ENCODE data around the gene OBSCN. TPM values are rescaled to one million over a fixed set of nuclear protein-coding genes. Genes with fewer than 3 reads are reported as not detected.
A peak's percentile ranks its signal among the peaks of the same experiment; 100 is the strongest.

Gene OBSCN
- total RNA-seq, 2 donors from 2014 or later = 5.3 to 8.0 TPM

- intact Hi-C loops (cut with DNase I, micrococcal nuclease) = no loop called here
- no peak for ATAC-seq
- no peak for DNase-seq
These were observed 166.1 kb downstream of the OBSCN start for GRCh38 chr1:228373681-228374571.

DNA sequence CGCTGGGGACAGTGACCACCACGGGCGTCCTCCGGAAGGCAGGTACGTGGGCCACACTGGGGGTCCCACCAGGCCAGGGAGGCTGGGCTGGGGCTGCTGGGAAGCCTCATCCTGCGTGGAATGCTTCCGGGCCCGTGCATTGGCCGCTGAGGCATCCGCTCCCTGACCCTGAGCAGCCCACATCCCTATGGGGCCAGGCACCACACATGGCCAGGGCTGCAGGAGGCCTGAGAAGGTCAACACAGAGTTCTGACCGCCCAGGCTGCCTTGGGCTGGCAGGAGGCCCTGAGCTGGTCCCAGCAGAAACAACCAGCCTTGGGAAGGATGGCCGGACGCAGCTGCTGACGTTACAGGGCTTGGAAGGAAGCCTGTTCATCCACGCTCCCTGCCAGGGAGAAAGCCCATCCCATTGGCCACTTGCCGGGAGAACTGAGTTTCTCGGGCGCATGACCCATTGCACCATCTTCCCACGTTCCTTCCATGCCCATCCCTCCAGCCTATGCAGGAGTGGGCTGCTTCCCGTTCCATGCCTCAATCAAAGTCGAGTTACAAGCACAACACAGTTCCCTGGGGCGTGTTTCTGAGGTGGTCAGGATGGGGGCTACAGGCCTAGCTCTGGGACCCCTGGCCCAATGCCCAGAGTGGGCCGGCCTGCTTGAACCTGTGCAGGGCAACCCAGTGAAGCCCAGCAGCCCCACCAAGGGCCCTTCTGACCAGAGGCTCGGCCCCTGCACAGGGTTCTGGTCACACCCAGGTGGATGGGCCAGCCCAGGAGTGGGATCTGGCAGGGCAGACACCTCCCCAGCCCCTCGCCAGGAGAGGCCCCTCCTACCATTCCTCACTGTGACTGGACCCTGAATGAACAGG lies 167.1 kb downstream of the OBSCN start:
- intact Hi-C loops (cut with DNase I, micrococcal nuclease) = no loop called here
- DNase-seq = peak; percentile 56 to 68
- no peak for ATAC-seq

- ATAC-seq = no peak
- no peak for DNase-seq
- intact Hi-C loops (cut with DNase I, micrococcal nuclease) = no loop called here
These were observed 167.9 kb downstream of the OBSCN start for GRCh38 chr1:228375578-228376261.

DNA sequence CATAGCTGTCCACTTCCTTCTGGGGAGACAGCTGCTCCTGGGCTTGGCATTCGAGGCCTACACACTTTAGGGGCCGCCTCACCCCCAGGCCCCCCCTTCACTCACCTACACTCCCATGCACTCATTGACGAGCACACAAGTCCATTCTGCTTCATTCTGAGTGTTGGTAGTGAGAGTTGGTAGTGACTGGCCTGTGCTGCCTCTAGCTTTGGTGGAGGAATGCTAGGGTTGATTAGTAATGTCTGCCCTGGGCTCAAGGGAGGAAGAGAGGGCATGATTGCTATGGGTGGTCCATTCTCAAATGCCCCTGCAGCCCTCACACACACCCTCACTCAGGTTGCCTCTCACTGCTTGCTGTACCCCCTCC lies 168.4 kb downstream of the OBSCN start:
- intact Hi-C loops (cut with DNase I, micrococcal nuclease) = no loop called here
- DNase-seq (no peak), ATAC-seq (no peak)

- no peak for ATAC-seq
- intact Hi-C loops (cut with DNase I, micrococcal nuclease) = no loop called here
- no peak for DNase-seq
These were observed 169.1 kb downstream of the OBSCN start for GRCh38 chr1:228376651-228377631.

DNA sequence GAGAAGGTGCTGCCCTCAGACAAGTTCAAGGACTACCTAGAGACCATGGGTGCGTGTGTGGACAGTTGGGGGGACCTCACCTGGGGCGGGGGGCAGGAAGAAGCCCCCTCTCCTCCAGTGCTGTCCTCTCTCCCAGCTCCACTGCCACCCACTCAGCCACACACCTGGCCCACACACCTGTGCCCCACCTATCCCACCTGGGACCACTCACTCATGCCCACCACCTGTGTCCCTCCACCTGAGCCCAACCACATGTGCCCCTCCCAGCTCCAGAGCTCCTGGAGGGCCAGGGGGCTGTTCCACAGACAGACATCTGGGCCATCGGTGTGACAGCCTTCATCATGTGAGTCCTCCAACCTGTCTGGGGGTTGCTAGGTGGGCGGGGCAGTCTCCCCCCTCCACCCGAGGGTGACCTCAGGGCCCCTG lies 169.8 kb downstream of the OBSCN start:
- DNase-seq (no peak), ATAC-seq (no peak)
- intact Hi-C loops (cut with DNase I, micrococcal nuclease) = no loop called here

DNA sequence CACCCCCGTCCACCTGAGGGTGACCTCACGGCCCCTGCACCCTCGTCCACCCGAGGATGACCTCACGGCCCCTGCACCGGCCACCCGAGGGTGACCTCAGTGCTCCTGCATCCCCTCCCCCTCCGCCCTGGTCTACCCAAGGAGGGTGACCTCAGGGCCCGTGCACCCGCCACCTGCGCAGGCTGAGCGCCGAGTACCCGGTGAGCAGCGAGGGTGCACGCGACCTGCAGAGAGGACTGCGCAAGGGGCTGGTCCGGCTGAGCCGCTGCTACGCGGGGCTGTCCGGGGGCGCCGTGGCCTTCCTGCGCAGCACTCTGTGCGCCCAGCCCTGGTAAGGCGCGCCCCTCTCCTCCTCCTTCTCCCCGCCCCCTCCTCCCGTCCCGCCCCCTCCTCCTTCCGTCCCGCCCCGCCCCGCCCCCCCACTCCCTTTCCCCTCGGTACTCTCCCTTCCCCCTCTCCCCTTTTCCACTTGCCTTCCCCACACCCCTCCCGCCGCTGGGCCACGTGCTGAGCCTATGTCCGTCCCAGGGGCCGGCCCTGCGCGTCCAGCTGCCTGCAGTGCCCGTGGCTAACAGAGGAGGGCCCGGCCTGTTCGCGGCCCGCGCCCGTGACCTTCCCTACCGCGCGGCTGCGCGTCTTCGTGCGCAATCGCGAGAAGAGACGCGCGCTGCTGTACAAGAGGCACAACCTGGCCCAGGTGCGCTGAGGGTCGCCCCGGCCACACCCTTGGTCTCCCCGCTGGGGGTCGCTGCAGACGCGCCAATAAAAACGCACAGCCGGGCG lies 170.4 kb downstream of the OBSCN start:
- intact Hi-C loops (cut with DNase I, micrococcal nuclease) = no loop called here
- peak; percentile 74 for ATAC-seq
- peak; percentile 62 to 70 for DNase-seq

GRCh38 chr1:228378873-228379460 lies 171.1 kb downstream of the OBSCN start:
- ATAC-seq (peak; percentile 44), DNase-seq (peak in 1 of 2 donors; percentile 47)
- intact Hi-C loops (cut with DNase I, micrococcal nuclease) = no loop called here

DNA sequence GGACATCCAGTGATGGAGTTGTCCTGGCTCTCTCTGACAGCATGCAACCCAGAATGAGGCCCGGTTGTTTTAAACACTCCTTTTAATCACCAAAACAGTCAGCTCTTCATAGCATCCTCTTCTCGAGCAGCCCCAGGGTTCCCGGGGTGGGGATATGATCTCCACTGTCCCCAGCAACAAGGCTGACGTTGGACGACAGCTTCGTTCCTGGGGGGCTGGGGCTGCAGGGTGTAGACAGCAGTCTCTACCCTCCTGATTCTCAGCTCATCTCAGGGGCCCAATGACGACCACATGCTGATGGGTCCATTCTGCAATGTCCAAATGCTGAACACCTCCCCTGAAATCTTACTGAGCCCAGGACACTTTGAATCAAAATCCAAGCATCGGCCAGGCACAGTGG lies 171.8 kb downstream of the OBSCN start:
- DNase-seq (no peak), ATAC-seq (no peak)
- intact Hi-C loops (cut with DNase I, micrococcal nuclease) = no loop called here

GRCh38 chr1:228381356-228381755 lies 173.5 kb downstream of the OBSCN start:
- no peak for DNase-seq
- peak; percentile 61 for ATAC-seq
- intact Hi-C loops (cut with DNase I, micrococcal nuclease) = no loop called here

GRCh38 chr1:228383773-228384172 lies 175.9 kb downstream of the OBSCN start:
- intact Hi-C loops (cut with DNase I, micrococcal nuclease) = no loop called here
- ATAC-seq (no peak), DNase-seq (no peak)

DNA sequence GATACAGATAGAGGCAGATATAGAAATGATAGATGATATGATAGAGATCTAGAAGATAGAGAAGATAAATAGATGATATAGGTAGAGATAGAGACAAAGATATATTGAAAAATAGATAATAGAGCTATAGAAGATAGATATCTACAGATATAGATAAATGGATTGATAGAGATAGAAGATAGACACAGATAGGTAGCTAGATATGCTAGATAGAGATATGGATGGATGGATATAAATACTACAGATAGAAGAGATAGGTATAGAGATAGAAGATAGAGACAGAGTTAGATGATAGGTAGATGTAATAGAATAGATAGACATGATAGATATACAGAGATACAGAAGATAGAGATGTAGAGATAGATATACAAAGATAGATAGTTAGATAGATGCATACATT lies 177.4 kb downstream of the OBSCN start:
- DNase-seq (no peak), ATAC-seq (no peak)
- intact Hi-C loops (cut with DNase I, micrococcal nuclease) = no loop called here

DNA sequence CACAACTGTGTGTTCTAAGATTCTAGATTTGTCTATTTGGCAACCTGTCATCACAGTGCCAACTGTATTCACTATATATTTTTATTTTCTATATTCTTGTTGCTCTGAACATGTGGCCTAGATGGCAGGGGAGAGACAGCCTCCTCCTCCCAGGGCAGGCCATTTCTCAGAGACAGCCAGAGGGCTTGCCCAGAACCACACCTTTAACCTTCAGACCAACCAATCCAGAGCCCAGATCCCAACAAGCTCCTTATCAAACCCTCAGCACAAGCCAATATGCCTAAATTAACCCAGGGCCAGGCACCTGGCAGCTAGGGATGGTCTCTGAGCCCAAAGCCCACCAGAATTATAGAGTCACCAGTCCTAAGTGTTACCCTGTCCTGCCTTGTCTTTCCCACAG lies 179.5 kb downstream of the OBSCN start:
- DNase-seq (no peak), ATAC-seq (peak; percentile 39)
- intact Hi-C loops (cut with DNase I, micrococcal nuclease) = no loop called here

GRCh38 chr1:228390649-228391048 lies 182.8 kb downstream of the OBSCN start:
- ATAC-seq (no peak), DNase-seq (no peak)
- intact Hi-C loops (cut with DNase I, micrococcal nuclease) = no loop called here

DNA sequence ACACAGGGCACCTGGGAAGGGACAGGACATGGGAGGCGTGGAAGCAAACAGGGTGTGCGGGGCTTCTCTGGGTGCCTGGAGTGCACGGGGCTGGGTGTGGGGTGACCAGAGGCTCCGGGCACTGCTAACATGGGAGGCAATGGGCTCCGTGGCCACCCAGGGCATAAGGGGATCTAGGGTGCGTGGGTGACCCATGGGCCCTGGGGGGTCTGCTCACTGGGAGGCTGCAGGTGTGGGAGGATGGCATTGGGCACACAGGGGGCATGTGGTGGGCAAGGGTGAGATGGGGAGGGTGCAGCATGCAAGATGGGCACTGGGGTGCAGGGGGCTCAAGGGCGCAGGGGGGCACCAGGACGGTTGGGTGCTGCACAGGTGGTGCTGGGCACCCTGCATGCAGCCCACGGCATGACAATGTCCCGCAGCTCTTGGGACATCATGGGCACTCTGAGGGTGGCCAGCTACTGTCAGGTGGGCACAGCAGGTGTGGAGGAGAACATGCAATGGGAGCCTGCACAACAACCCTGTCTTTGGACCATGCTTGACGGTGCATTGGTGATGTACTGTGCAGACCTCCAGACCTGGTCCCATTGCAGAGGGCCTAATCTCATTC lies 183.7 kb downstream of the OBSCN start:
- DNase-seq = no peak
- intact Hi-C loops (cut with DNase I, micrococcal nuclease) = no loop called here
- ATAC-seq = no peak

- no peak for DNase-seq
- intact Hi-C loops (cut with DNase I, micrococcal nuclease) = no loop called here
- ATAC-seq = no peak
These were observed 184.5 kb downstream of the OBSCN start for GRCh38 chr1:228392111-228392936.
